AG09309 (cell line): Measurements from ENCODE around the gene MYMX.

Experiments
- DNase-seq: peaks from one replicate; pipeline ENCODE4 v3.0.0-alpha.2; 2010; ENCODE audit warnings: low read depth
- H3K4me3 ChIP-seq: 2 replicates; pipeline ENCODE4 v1.5.1; 2011; ENCODE audit warnings: mild to moderate bottlenecking, low read depth, low read length, moderate library complexity; ENCODE audit not compliant: control insufficient read depth
- CTCF ChIP-seq: IDR thresholded peaks from 2 replicates; pipeline ENCODE4 v1.5.1; 2011; ENCODE audit warnings: mild to moderate bottlenecking, low read depth, low read length, inconsistent platforms; ENCODE audit not compliant: insufficient read depth, control insufficient read depth; ENCODE audit errors: missing control alignments

Gene MYMX

GRCh38 chr6:44203955-44204354 is 12.8 kb upstream of the MYMX start:
- no peak for DNase-seq
- TF ChIP-seq CTCF, result no peak
- no peak overlapping the region for H3K4me3 ChIP-seq

DNA sequence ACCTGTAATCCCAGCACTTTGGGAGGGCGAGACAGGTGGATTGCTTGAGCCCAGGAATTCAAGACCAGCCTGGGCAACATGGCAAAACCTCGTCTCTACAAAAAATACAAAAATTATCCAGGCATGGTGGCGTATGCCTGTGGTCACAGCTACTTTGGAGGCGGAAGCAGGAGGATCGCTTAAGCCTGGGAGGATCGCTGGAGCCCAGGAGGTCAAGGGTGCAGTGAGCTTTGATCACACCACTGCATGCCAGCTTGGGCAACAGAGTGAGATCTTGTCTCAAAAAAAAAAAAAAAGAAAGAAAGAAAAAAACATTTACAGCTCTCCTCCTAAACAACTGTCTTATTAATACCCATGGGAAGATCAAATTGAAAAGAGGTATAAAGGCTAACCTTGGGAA is 8.8 kb upstream of the MYMX start:
- TF ChIP-seq CTCF, result no peak
- DNase-seq, result no peak
- H3K4me3 ChIP-seq, result no peak overlapping the region

- no peak for DNase-seq
- no peak for TF ChIP-seq CTCF
- H3K4me3 ChIP-seq, result no peak overlapping the region
Observed at GRCh38 chr6:44211284-44211683, 5.4 kb upstream of the MYMX start.

DNA sequence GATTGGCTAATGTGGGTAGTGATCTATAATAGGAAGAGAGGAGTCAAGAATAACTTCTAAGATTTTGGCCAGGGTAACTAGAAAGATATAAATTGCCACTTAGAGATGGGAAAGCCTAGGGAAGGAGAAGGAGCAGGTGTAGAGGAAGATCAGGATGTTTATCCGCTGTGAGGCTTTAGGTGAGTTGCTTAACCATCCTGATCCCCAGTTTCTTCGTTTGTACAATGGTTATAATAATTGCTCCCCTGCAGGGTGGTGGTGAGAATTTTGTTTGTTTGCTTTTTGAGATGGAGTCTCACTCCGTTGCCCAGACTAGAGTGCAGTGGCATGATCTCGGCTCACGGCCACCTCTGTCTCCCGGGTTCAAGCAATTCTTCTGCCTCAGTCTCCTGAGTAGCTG is 2.4 kb upstream of the MYMX start:
- no peak overlapping the region for H3K4me3 ChIP-seq
- TF ChIP-seq CTCF, result no peak
- DNase-seq, result no peak

- H3K4me3 ChIP-seq, result no peak overlapping the region
- DNase-seq, result no peak
Observed at GRCh38 chr6:44217332-44218143, 812 bp downstream of the MYMX start.

DNA sequence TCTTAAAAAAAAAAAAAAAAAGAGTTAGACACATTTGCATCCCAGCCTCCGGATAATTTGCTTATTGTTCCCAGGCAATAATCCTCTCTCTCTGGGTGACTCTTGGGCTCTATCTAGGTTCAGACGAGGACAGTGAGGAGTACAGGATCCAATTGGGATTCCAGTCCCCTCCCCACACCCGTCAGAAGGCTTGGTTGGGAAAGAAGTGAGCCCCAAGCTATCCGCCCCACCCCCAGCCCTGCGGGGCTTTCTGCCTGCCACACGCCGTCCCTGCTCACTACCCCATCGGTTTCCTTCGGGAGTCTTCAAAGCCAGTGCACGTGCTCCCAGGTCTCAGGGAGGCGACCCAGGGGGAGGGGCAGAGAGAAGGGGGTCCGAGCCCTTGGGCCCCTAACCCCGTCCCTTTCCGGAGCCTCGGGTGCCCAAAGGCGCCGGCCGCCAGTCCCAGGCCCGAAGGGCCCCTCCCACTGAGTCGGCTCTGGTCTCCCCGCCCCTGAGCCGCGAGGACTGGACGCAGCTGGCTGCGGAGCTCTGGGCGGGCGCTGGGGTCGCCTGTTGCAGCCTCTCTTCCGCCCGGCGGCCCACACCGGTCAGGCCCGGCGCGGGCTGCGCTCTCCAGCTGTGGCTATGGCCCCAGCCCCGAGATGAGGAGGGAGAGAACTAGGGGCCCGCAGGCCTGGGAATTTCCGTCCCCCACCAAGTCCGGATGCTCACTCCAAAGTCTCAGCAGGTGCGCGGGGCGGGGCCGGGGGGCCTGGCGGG is 2.5 kb downstream of the MYMX start:
- DNase-seq, result no peak
- H3K4me3 ChIP-seq, result peak overlapping the region; percentile 46
- no peak for TF ChIP-seq CTCF

More at GRCh38 chr6:44217332-44218143, 812 bp downstream of the MYMX start:
- TF ChIP-seq CTCF, result no peak
